A549 (cell line): ENCODE results near the gene ERBB3. TPM values are rescaled to one million over a fixed set of nuclear protein-coding genes. Genes with fewer than 3 reads are reported as not detected.

Experiments
- ATAC-seq, 2 experiments: fragments of 200-7000 bp in 1 of 2; fragments of >200 bp in 1 of 2; cut with Nextera tagmentation in 1 of 2; cut with Tn5 transposase in 1 of 2; 3 replicates each; pipeline versions ENCODE4 v1.8.0 to v1.9.1; 2018 to 2020; ENCODE audit warnings: mild to moderate bottlenecking in 1 of 2, moderate library complexity in 1 of 2
- CTCF ChIA-PET: fragments of 300-600 bp; sonication (Branson Sonifier 250); formaldehyde crosslinking; extraction: SDS; loops from one replicate; lab custom pipeline; 2021; ENCODE audit warnings: antibody characterized with exemption, inconsistent platforms; lab: Yijun Ruan, JAX
- POLR2A ChIA-PET: fragments of 350-600 bp; formaldehyde crosslinking; extraction: SDS; loops from one replicate; lab custom pipeline; 2021; ENCODE audit warnings: antibody characterized with exemption, inconsistent platforms; lab: Yijun Ruan, JAX
- DNase-seq, 2 experiments: peaks; one replicate each; pipeline versions ENCODE4 v3.0.0 to v3.0.0-alpha.2; 2011 to 2016; ENCODE audit warnings: low read depth in 1 of 2, low spot score in 1 of 2
- FAIRE-seq: peaks from 2 replicates; lab custom pipeline; 2011; peaks lifted over from hg19 to GRCh38; lab: Jason Lieb, UNC
- H3K27ac ChIP-seq, 2 experiments: fragments of >200 bp; sonication (Bioruptor Twin); formaldehyde crosslinking; 3 replicates each; pipeline ENCODE4 v1.5.1; 2016 to 2017
- H3K4me1 ChIP-seq: fragments of >200 bp; sonication (Bioruptor Twin); formaldehyde crosslinking; 3 replicates; pipeline ENCODE4 v1.6.1; 2016
- H3K4me2 ChIP-seq: fragments of >200 bp; sonication (Bioruptor Twin); formaldehyde crosslinking; 3 replicates; pipeline ENCODE4 v1.6.1; 2016
- H3K4me3 ChIP-seq: fragments of >200 bp; sonication (Bioruptor Twin); formaldehyde crosslinking; 3 replicates; pipeline ENCODE4 v1.5.1; 2016
- H3K9me3 ChIP-seq: fragments of >200 bp; sonication (Bioruptor Twin); formaldehyde crosslinking; 3 replicates; pipeline ENCODE4 v1.6.1; 2016
- BHLHE40 ChIP-seq: IDR thresholded peaks from 2 replicates; pipeline ENCODE4 v1.6.1; 2012; ENCODE audit warnings: low read depth, low read length, inconsistent platforms
- CBX2 ChIP-seq: fragments of 200-600 bp; sonication (generic); IDR thresholded peaks from 2 replicates; pipeline ENCODE4 v1.6.1; 2016; ENCODE audit warnings: low read depth, mild to moderate bottlenecking, borderline replicate concordance
- CHD2 ChIP-seq: fragments of 150-350 bp; IDR thresholded peaks from 2 replicates; pipeline ENCODE4 v1.6.1; 2014; ENCODE audit warnings: low read length; ENCODE audit not compliant: partially characterized antibody
- EP300 ChIP-seq, 2 experiments: fragments of >200 bp; sonication (Bioruptor Twin); formaldehyde crosslinking; IDR thresholded peaks; 2 replicates in 1 of 2; 3 replicates in 1 of 2; pipeline ENCODE4 v1.6.1; 2016 to 2017
- ESRRA ChIP-seq: fragments of 150-350 bp; IDR thresholded peaks from 2 replicates; pipeline ENCODE4 v1.6.1; 2014; ENCODE audit warnings: mild to moderate bottlenecking, low read length, borderline replicate concordance
- FOSL2 ChIP-seq, 2 experiments: fragments of 450-650 bp in 1 of 2; fragments of >200 bp in 1 of 2; sonication (Bioruptor Twin) in 1 of 2; formaldehyde crosslinking; IDR thresholded peaks; 2 replicates each; pipeline versions ENCODE4 v1.5.0 to v1.6.1; 2016 to 2020; ENCODE audit warnings: mild to moderate bottlenecking in 1 of 2, moderate library complexity in 1 of 2
- HOXA7 ChIP-seq: fragments of 250-450 bp; sonication (Bioruptor Pico); IDR thresholded peaks from 2 replicates; pipeline ENCODE4 v1.5.0; 2020; ENCODE audit warnings: mild to moderate bottlenecking, moderate library complexity
- JUNB ChIP-seq: fragments of >200 bp; sonication (Bioruptor Twin); formaldehyde crosslinking; IDR thresholded peaks from 2 replicates; pipeline ENCODE4 v1.6.1; 2016
- MAFK ChIP-seq: fragments of 450-650 bp; IDR thresholded peaks from 2 replicates; pipeline ENCODE4 v1.6.1; 2014; ENCODE audit not compliant: partially characterized antibody
- MYC ChIP-seq: IDR thresholded peaks from 2 replicates; pipeline ENCODE4 v1.6.1; 2012; ENCODE audit warnings: mild to moderate bottlenecking, inconsistent platforms, low read length, improper control_type of control experiment, borderline replicate concordance
- NFE2L2 ChIP-seq: fragments of 150-350 bp; conservative IDR thresholded peaks from 2 replicates; pipeline ENCODE4 v1.6.1; 2014; ENCODE audit warnings: low read length
- PHF8 ChIP-seq: fragments of 200-600 bp; sonication (generic); IDR thresholded peaks from 2 replicates; pipeline ENCODE4 v1.6.1; 2016; ENCODE audit warnings: low read depth, mild to moderate bottlenecking, antibody characterized with exemption, moderate library complexity, borderline replicate concordance
- RAD21 ChIP-seq, 2 experiments: fragments of >200 bp in 1 of 2; sonication (Bioruptor Twin) in 1 of 2; formaldehyde crosslinking in 1 of 2; IDR thresholded peaks in 1 of 2; conservative IDR thresholded peaks in 1 of 2; 2 replicates in 1 of 2; 3 replicates in 1 of 2; pipeline ENCODE4 v1.6.1; 2012 to 2018; ENCODE audit warnings: inconsistent platforms in 1 of 2
- RCOR1 ChIP-seq: fragments of 150-350 bp; IDR thresholded peaks from 2 replicates; pipeline ENCODE4 v1.6.1; 2014; ENCODE audit warnings: antibody characterized with exemption, low read length, low read depth
- RNF2 ChIP-seq: fragments of 200-600 bp; sonication (generic); IDR thresholded peaks from 2 replicates; pipeline ENCODE4 v1.6.1; 2016; ENCODE audit warnings: low read depth, mild to moderate bottlenecking, antibody characterized with exemption, moderate library complexity, borderline replicate concordance
- SMC3 ChIP-seq: fragments of >200 bp; sonication (Bioruptor Twin); formaldehyde crosslinking; IDR thresholded peaks from 3 replicates; pipeline ENCODE4 v1.6.1; 2018; ENCODE audit warnings: inconsistent platforms
- SREBF2 ChIP-seq: fragments of 450-650 bp; IDR thresholded peaks from 2 replicates; pipeline ENCODE4 v1.6.1; 2014; ENCODE audit warnings: mild to moderate bottlenecking, moderate library complexity
- ZNF302 ChIP-seq: fragments of 250-450 bp; sonication (Bioruptor Pico); IDR thresholded peaks from 2 replicates; pipeline ENCODE4 v1.9.0; 2021; ENCODE audit warnings: inconsistent platforms, mild to moderate bottlenecking, moderate library complexity
- ZSCAN20 ChIP-seq: fragments of 250-450 bp; sonication (Bioruptor Pico); IDR thresholded peaks from 2 replicates; pipeline ENCODE4 v1.8.0; 2022; ENCODE audit warnings: mild to moderate bottlenecking, moderate library complexity
- WGBS: methylation state at CpG from one replicate; pipeline ENCODE4 v1.1.6; 2017; ENCODE audit errors: missing lambda C conversion rate; 5-methylcytosine and 5-hydroxymethylcytosine counted together
- polyA plus RNA-seq, 4 experiments: library from polyadenylated mRNA; depleted of rRNA in 3 of 4; stranded (reverse); fragments of >200 nt; fragmentation: RNase III in 1 of 4; extraction: RNeasy Plus Mini Kit Qiagen cat#74134 plus additional on column Dnase treatment in 1 of 4; gene quantifications; 2 replicates in 3 of 4; 3 replicates in 1 of 4; pipeline ENCODE4 v1.2.3, GENCODE V29; 2011 to 2017
- TF ChIP-seq, protein P1 (sequence below): IDR thresholded peaks from 2 replicates; pipeline ENCODE4 v1.6.1; 2012
- TF ChIP-seq, protein P2 (sequence below): IDR thresholded peaks from 2 replicates; pipeline ENCODE4 v1.6.1; 2012; ENCODE audit warnings: low read depth, borderline replicate concordance
- TF ChIP-seq, protein P3 (sequence below): fragments of 250-450 bp; sonication (Bioruptor Pico); IDR thresholded peaks from 2 replicates; pipeline ENCODE4 v1.5.0; 2021; ENCODE audit warnings: mild to moderate bottlenecking, moderate library complexity, borderline replicate concordance
- TF ChIP-seq, protein P4 (sequence below): fragments of 250-450 bp; sonication (Bioruptor Pico); IDR thresholded peaks from 2 replicates; pipeline ENCODE4 v1.5.0; 2020; ENCODE audit warnings: low read depth, mild to moderate bottlenecking, moderate library complexity
- TF ChIP-seq, protein P5 (sequence below): fragments of 450-650 bp; IDR thresholded peaks from 2 replicates; pipeline ENCODE4 v1.6.1; 2014; ENCODE audit warnings: antibody characterized with exemption

ERBB3 gene
- polyA plus RNA-seq, 2 of the 4 experiments (the other 2 are of a cell fraction) = 2.2 to 17.0 TPM

DNA sequence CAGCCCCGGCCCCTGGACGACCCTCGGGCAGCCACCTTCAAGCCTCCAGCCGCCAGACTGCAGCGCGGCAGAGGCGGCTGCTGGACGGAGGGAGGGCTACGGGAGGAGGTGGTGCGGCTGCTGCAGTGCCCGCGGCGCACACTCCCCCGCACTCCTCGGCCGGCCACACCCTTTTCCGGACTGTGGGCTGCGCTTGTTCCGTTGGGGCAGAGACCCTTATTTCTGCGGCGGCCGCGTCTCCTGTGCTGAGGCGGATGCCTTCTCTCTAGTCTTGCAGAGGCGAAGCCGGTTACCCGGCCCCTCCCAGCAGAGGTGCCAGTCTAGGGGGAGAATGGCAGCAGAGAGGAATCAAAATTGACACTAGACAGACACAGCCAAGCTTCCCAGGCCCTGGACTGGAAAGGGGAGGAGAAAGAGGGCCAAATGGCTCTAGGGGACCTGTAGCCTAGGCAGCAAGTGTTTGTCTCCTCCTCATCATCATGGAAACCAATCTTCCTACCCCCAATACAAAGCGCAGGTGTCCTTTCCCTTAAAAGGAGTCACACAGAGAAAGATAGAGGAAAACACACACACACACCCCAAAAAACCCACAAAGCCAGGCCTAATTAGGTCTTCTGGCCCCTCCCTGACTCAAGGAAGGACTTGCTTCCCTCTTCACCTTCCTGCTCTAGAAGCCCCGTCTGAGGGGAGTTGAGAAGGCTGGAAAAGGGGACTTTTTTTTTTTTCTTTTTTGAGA lies 49.4 kb downstream of the ERBB3 start:
- H3K4me1 ChIP-seq = peaks cover 25% of the 10 kb centered on the region
- FAIRE-seq (no peak), DNase-seq (peak; percentile 46 to 47), ATAC-seq (peak; percentile 45 to 51; a peak in 5 of 6 replicates)
- peak overlapping the region; percentile 87 to 89 for H3K27ac ChIP-seq
- peak overlapping the region; percentile 84 for H3K4me2 ChIP-seq
- WGBS = 19% methylated on average over 19 of the region's 29 CpGs
- ChIA-PET POLR2A (interaction anchor here (1.9 to 2.0 kb wide), 2 partner anchors 29 to 93 kb away, joined by 10 to 14 read pairs; partner anchors contain the start of genes MYL6 and RNF41), CTCF (interaction anchor here (0.8 to 15.7 kb wide), 6 partner anchors 9 to 82 kb away, joined by 3 to 204 read pairs (median 9); partner anchors contain the start of genes MYL6 and SMARCC2)
- no peak for TF ChIP-seq SREBF2
- TF ChIP-seq, protein P1, sequence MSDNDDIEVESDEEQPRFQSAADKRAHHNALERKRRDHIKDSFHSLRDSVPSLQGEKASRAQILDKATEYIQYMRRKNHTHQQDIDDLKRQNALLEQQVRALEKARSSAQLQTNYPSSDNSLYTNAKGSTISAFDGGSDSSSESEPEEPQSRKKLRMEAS = 0 out of 2 replicates have a peak, but pooled peaks have one; percentile 10
- no peaks in the 10 kb centered on the region for H3K9me3 ChIP-seq
- H3K4me3 ChIP-seq = peak overlapping the region; percentile 76

DNA sequence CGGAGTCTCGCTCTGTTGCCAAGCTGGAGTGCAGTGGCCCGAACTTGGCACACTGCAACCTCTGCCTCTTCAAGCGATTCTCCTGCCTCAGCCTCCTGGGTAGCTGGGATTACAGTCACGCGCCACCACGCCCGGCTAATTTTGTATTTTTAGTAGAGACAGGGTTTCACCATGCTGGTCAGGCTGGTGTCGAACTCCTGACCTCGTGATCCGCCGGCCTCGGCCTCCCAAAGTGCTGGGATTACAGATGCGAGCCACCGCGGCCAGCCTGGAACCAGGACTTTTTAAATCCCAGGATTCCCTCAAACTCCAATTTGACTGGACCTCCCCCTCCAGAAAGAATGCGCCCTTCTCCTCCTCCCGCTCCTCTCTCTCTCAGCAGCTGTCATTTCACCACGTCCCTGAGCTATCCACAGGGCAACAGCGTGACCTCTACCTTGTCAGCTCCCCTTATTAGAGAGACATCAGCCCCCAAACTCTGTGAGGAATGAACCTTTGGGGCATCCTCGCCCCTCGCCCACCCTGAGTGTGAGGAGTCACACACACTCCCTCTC lies 50.1 kb downstream of the ERBB3 start:
- FAIRE-seq (no peak), ATAC-seq (no peak), DNase-seq (no peak)
- CTCF ChIA-PET = interaction anchor here (0.8 to 15.7 kb wide), 5 partner anchors 9 to 60 kb away, joined by 3 to 204 read pairs (median 12); partner anchors contain the start of genes MYL6 and SMARCC2
- POLR2A ChIA-PET = no interaction called here
- H3K27ac ChIP-seq = peak overlapping the region in 1 of 2 experiments; percentile 89; a peak in 4 of 6 replicates
- TF ChIP-seq RAD21 (conservative IDR thresholded peaks at IDR 0.05 in 1 of 2, IDR thresholded peaks at IDR 0.05 in 1 of 2) = no peak
- no peak for TF ChIP-seq FOSL2 (IDR thresholded peaks at IDR 0.05)
- no peak for TF ChIP-seq FOSL2 (CRISPR knock-in tag; IDR thresholded peaks at IDR 0.05)
- no peak for TF ChIP-seq NFE2L2
- no peak for TF ChIP-seq EP300 (IDR thresholded peaks at IDR 0.05)
- TF ChIP-seq ZNF302 (CRISPR knock-in tag) = no peak
- TF ChIP-seq, protein P2, sequence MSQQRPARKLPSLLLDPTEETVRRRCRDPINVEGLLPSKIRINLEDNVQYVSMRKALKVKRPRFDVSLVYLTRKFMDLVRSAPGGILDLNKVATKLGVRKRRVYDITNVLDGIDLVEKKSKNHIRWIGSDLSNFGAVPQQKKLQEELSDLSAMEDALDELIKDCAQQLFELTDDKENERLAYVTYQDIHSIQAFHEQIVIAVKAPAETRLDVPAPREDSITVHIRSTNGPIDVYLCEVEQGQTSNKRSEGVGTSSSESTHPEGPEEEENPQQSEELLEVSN = no peak
- no peak for TF ChIP-seq RNF2
- TF ChIP-seq JUNB = no peak
- TF ChIP-seq, protein P3, sequence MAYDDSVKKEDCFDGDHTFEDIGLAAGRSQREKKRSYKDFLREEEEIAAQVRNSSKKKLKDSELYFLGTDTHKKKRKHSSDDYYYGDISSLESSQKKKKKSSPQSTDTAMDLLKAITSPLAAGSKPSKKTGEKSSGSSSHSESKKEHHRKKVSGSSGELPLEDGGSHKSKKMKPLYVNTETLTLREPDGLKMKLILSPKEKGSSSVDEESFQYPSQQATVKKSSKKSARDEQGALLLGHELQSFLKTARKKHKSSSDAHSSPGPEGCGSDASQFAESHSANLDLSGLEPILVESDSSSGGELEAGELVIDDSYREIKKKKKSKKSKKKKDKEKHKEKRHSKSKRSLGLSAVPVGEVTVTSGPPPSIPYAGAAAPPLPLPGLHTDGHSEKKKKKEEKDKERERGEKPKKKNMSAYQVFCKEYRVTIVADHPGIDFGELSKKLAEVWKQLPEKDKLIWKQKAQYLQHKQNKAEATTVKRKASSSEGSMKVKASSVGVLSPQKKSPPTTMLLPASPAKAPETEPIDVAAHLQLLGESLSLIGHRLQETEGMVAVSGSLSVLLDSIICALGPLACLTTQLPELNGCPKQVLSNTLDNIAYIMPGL = no peak
- TF ChIP-seq CBX2 = no peak
- TF ChIP-seq MAFK = no peak
- TF ChIP-seq MYC = no peak
- no peak for TF ChIP-seq PHF8
- TF ChIP-seq SMC3 = no peak
- TF ChIP-seq RCOR1 = no peak
- peak overlapping the region; percentile 76; the same call in 1 of the 3 replicates for H3K4me3 ChIP-seq
- no peaks in the 10 kb centered on the region for H3K9me3 ChIP-seq
- WGBS = 89% methylated on average over 22 of the region's 22 CpGs
- peaks cover 25% of the 10 kb centered on the region for H3K4me1 ChIP-seq
- H3K4me2 ChIP-seq = peak overlapping the region; percentile 84

DNA sequence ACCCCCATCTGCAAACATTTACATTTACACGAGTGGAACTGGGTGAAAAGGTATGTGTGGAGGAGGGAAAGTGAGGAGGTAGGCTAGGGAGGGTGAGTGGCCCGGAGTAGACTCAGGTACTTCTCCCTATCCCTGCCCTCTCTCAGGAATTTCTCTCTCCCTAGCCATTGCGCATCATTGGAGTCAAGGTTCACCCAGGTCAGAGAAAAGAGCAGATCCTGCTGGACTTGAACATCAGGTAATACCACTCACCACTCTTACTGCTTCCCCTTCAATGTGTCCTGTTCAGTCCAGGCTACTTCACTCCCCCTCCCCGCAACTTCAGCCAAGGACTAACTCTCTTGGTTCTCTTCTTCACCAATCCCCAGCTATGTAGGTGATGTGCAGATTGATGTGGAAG lies 50.9 kb downstream of the ERBB3 start:
- FAIRE-seq (no peak), DNase-seq (no peak), ATAC-seq (no peak)
- no peak overlapping the region for H3K27ac ChIP-seq
- H3K4me1 ChIP-seq = peaks cover 22% of the 10 kb centered on the region
- no peaks in the 10 kb centered on the region for H3K9me3 ChIP-seq
- ChIA-PET CTCF (interaction anchor here (7.7 to 15.7 kb wide), 2 partner anchors 27 to 59 kb away, joined by 98 to 204 read pairs; partner anchors contain the start of genes MYL6 and SMARCC2), POLR2A (no interaction called here)
- no peak overlapping the region for H3K4me3 ChIP-seq
- no peak overlapping the region for H3K4me2 ChIP-seq
- 83% methylated on average over 4 of the region's 4 CpGs for WGBS
- TF ChIP-seq, protein P3 = no peak
- TF ChIP-seq ZSCAN20 (CRISPR knock-in tag) (no peak), BHLHE40 (no peak), PHF8 (no peak), SMC3 (no peak), HOXA7 (no peak), NFE2L2 (no peak), ESRRA (no peak), CHD2 (no peak)
- TF ChIP-seq, protein P4, sequence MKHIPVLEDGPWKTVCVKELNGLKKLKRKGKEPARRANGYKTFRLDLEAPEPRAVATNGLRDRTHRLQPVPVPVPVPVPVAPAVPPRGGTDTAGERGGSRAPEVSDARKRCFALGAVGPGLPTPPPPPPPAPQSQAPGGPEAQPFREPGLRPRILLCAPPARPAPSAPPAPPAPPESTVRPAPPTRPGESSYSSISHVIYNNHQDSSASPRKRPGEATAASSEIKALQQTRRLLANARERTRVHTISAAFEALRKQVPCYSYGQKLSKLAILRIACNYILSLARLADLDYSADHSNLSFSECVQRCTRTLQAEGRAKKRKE (CRISPR knock-in tag) = no peak
- TF ChIP-seq, protein P5, sequence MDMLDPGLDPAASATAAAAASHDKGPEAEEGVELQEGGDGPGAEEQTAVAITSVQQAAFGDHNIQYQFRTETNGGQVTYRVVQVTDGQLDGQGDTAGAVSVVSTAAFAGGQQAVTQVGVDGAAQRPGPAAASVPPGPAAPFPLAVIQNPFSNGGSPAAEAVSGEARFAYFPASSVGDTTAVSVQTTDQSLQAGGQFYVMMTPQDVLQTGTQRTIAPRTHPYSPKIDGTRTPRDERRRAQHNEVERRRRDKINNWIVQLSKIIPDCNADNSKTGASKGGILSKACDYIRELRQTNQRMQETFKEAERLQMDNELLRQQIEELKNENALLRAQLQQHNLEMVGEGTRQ = no peak
